IMR-90 (cell line): ENCODE results near the gene KCNQ1.

ENCODE experiments used
- CEBPB ChIP-seq: IDR thresholded peaks from 2 replicates; pipeline ENCODE4 v1.6.1; 2012; ENCODE audit warnings: low read depth, low read length, improper control_type of control experiment
- CTCF ChIP-seq: conservative IDR thresholded peaks from 2 replicates; pipeline ENCODE4 v1.5.1; 2012; ENCODE audit warnings: mild to moderate bottlenecking, low read depth, low read length, improper control_type of control experiment
- ELK1 ChIP-seq: fragments of 150-350 bp; IDR thresholded peaks from 2 replicates; pipeline ENCODE4 v1.6.1; 2016; ENCODE audit warnings: low read depth, mild to moderate bottlenecking, low read length, moderate library complexity, borderline replicate concordance
- MAFK ChIP-seq: IDR thresholded peaks from 2 replicates; pipeline ENCODE4 v1.6.1; 2012; ENCODE audit warnings: low read depth, low read length, improper control_type of control experiment
- MXI1 ChIP-seq: IDR thresholded peaks from 2 replicates; pipeline ENCODE4 v1.6.1; 2012; ENCODE audit warnings: low read depth, mild to moderate bottlenecking, low read length, moderate library complexity, borderline replicate concordance
- NFE2L2 ChIP-seq: fragments of 150-350 bp; IDR thresholded peaks from 2 replicates; pipeline ENCODE4 v1.6.1; 2016; ENCODE audit warnings: low read depth, mild to moderate bottlenecking, low read length
- POLR2A ChIP-seq: IDR thresholded peaks from 2 replicates; pipeline ENCODE4 v1.6.1; 2012; ENCODE audit warnings: mild to moderate bottlenecking, low read depth, low read length
- RFX5 ChIP-seq: IDR thresholded peaks from 2 replicates; pipeline ENCODE4 v1.8.0; 2012; ENCODE audit warnings: low read depth, mild to moderate bottlenecking, low read length, moderate library complexity
- USF2 ChIP-seq: fragments of 150-350 bp; IDR thresholded peaks from 2 replicates; pipeline ENCODE4 v1.6.1; 2017; ENCODE audit warnings: mild to moderate bottlenecking, antibody characterized with exemption, low read length, low read depth

GRCh38 chr11:2475136-2475918 lies 30.5 kb downstream of the KCNQ1 start:
- TF ChIP-seq CTCF (no peak), NFE2L2 (no peak), USF2 (no peak), POLR2A (no peak), CEBPB (no peak), RFX5 (no peak), ELK1 (no peak), MXI1 (no peak), MAFK (no peak)
